ENCODE results near the gene ZFPL1. TPM values are rescaled to one million over a fixed set of nuclear protein-coding genes. Genes with fewer than 3 reads are reported as not detected.

ZFPL1 gene
- total and polyA plus RNA-seq, 9 of the 15 experiments (the other 6 are each of a cell fraction or from before 2014, with no cell fraction given) = 3.7 to 37.5 (median 22.7) TPM

GRCh38 chr11:65042891-65043290 lies 41.1 kb upstream of the ZFPL1 start:
- Histone ChIP-seq H3K36me3 (ENCODE audit: control insufficient read depth, insufficient read depth, low read length) (peaks cover 30% of the 10 kb centered on the region; the same call in 2 of the 3 replicates), H3K9ac (ENCODE audit: insufficient read depth in 1 of 2, low read depth in 2 of 2, low read length in 2 of 2) (peak overlapping the region in 1 of 2 experiments; percentile 43; a peak in 1 of 4 replicates), H3K27me3 (ENCODE audit: control insufficient read depth in 2 of 2, insufficient read depth in 2 of 2, low read length in 2 of 2) (no peaks in the 10 kb centered on the region), H3K4me1 (replicated peaks in 1 of 2; ENCODE audit: control insufficient read depth in 2 of 2, insufficient read depth in 2 of 2, low read length in 2 of 2) (peaks cover 10 to 65% of the 10 kb centered on the region in 2 experiments; a peak in 4 of 5 replicates), H3K27ac (ENCODE audit: extremely low read depth, low read depth, low read length) (no peak overlapping the region), H4K20me1 (replicated peaks; ENCODE audit: control insufficient read depth, insufficient read depth, low read length) (no peaks in the 10 kb centered on the region; the same call in 1 of the 2 replicates), H3K9me1 (ENCODE audit: control insufficient read depth, insufficient read depth, low read length) (no peaks in the 10 kb centered on the region), H3K79me2 (ENCODE audit: control insufficient read depth, insufficient read depth, low read length) (peaks cover 24% of the 10 kb centered on the region), H2AFZ (ENCODE audit: low read depth, low read length) (no peak overlapping the region), H3K4me2 (ENCODE audit: insufficient read depth, low read length) (no peak overlapping the region), H3K4me3 (no peak overlapping the region), H3K9me3 (replicated peaks; ENCODE audit: control insufficient read depth, insufficient read depth, low read depth, low read length) (no peaks in the 10 kb centered on the region)
- in situ Hi-C loops (cut with MboI) = no loop called here
- no TSS peak for BruUV-seq (replicated peaks)
- FAIRE-seq (peak; percentile 59), DNase-seq (ENCODE audit: extremely low read depth in 1 of 4, low spot score in 3 of 4) (no peak), ATAC-seq (no peak)
- whole genome bisulfite sequencing (ENCODE audit: insufficient coverage, low coverage, missing lambda C conversion rate) = 53% methylated on average over 6 of the region's 6 CpGs
- intact Hi-C loops (cut with micrococcal nuclease) = no loop called here
- POLR2A ChIA-PET = interaction anchor here (0.6 to 1.2 kb wide), 4 partner anchors 10 to 161 kb away, joined by 3 to 5 read pairs (median 3); no protein-coding TSS in a partner anchor
- no peak for TF ChIP-seq LARP7 (IDR thresholded peaks at IDR 0.05)
- CTCF ChIA-PET (ENCODE audit: low intra/inter-chr PET ratio) = no interaction called here

- POLR2A ChIA-PET = interaction anchor here (0.8 kb wide), 1 partner anchor 68 kb away, joined by 3 read pairs; the partner anchor contains the start of gene TM7SF2
- H2AFZ ChIP-seq (ENCODE audit: low read depth, low read length) = no peak overlapping the region
- peak in 3 of 4 experiments; percentile 36 to 45 (median 45) for DNase-seq (ENCODE audit: extremely low read depth in 1 of 4, low spot score in 3 of 4)
- peaks cover 27% of the 10 kb centered on the region; the same call in 2 of the 3 replicates for H3K36me3 ChIP-seq (ENCODE audit: control insufficient read depth, insufficient read depth, low read length)
- H3K79me2 ChIP-seq (ENCODE audit: control insufficient read depth, insufficient read depth, low read length) = peaks cover 24% of the 10 kb centered on the region
- WGBS (ENCODE audit: insufficient coverage, low coverage, missing lambda C conversion rate) = 88% methylated on average over 17 of the region's 23 CpGs
- H3K4me3 ChIP-seq = no peak overlapping the region
- H3K9me1 ChIP-seq (ENCODE audit: control insufficient read depth, insufficient read depth, low read length) = no peaks in the 10 kb centered on the region
- in situ Hi-C loops (cut with MboI) (no loop called here), intact Hi-C loops (cut with micrococcal nuclease) (no loop called here)
- no peak for ATAC-seq
- FAIRE-seq = peak; percentile 56
- no peaks in the 10 kb centered on the region; the same call in 1 of the 2 replicates for H4K20me1 ChIP-seq (replicated peaks; ENCODE audit: control insufficient read depth, insufficient read depth, low read length)
- H3K4me1 ChIP-seq (replicated peaks in 1 of 2; ENCODE audit: control insufficient read depth in 2 of 2, insufficient read depth in 2 of 2, low read length in 2 of 2) = peaks cover 10 to 68% of the 10 kb centered on the region in 2 experiments; a peak in 4 of 5 replicates
- peak overlapping the region in 1 of 2 experiments; percentile 37; a peak in 2 of 4 replicates for H3K9ac ChIP-seq (ENCODE audit: insufficient read depth in 1 of 2, low read depth in 2 of 2, low read length in 2 of 2)
- H3K27ac ChIP-seq (ENCODE audit: extremely low read depth, low read depth, low read length) = peak overlapping the region; percentile 28; the same call in 1 of the 3 replicates
- no peaks in the 10 kb centered on the region for H3K27me3 ChIP-seq (ENCODE audit: control insufficient read depth in 2 of 2, insufficient read depth in 2 of 2, low read length in 2 of 2)
- H3K4me2 ChIP-seq (ENCODE audit: insufficient read depth, low read length) = no peak overlapping the region
- no peaks in the 10 kb centered on the region for H3K9me3 ChIP-seq (replicated peaks; ENCODE audit: control insufficient read depth, insufficient read depth, low read depth, low read length)
- CTCF ChIA-PET (ENCODE audit: low intra/inter-chr PET ratio) = no interaction called here
- no TSS peak for BruUV-seq (replicated peaks)
- TF ChIP-seq CC2D1A (IDR thresholded peaks at IDR 0.05) (no peak), ELF1 (tag; IDR thresholded peaks at IDR 0.05) (no peak), AFF4 (CRISPR knock-in tag; IDR thresholded peaks at IDR 0.05) (no peak), LCOR (CRISPR knock-in tag; IDR thresholded peaks at IDR 0.05) (no peak), E2F6 (IDR thresholded peaks at IDR 0.05; ENCODE audit: borderline replicate concordance in 1 of 2, extremely low read depth in 1 of 2, insufficient read depth in 1 of 2, insufficient read length in 1 of 2, low read depth in 1 of 2, low read length in 1 of 2, poor library complexity in 1 of 2, severe bottlenecking in 1 of 2) (peak; percentile 28 to 53), CREB3L1 (IDR thresholded peaks at IDR 0.05; ENCODE audit: borderline replicate concordance, low read depth) (no peak)
These were observed 40.0 kb upstream of the ZFPL1 start for GRCh38 chr11:65043881-65044501.

Measured in K562 (cell line).